ENCODE results near the gene EP300. TPM values are rescaled to one million over a fixed set of nuclear protein-coding genes. Genes with fewer than 3 reads are reported as not detected.

The EP300 gene
- total and polyA plus RNA-seq, 2 of the 8 experiments (the other 6 are each of a cell fraction or from before 2014, with no cell fraction given) = 39.5 to 109 TPM

DNA sequence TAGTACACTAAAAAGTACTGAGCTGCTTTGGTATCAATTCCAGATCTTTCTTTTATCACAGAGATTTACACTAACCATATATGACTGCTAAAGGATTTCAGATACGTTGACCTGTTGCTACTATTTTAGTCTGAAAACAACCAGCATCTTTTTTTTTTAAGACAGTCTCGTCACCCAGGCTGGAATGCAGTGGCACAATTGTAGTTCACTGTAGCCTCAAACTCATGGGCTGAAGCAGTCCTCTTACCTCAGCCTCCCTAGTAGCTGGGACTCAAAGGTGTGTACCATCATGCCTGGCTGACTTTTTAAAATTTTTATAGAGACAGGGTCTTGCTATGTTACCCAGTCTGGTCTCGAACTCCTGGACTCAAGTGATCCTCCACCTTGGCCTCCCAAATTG lies 88.5 kb downstream of the EP300 start:
- Histone ChIP-seq H3K4me3 (ENCODE audit: extremely low read depth in 1 of 4, insufficient read depth in 2 of 4, low read depth in 3 of 4, low read length in 4 of 4) (no peak overlapping the region), H3K36me3 (ENCODE audit: control insufficient read depth in 2 of 4, insufficient read depth in 4 of 4, low read length in 3 of 4) (peaks cover 23 to 44% (median 27%) of the 10 kb centered on the region in 4 experiments), H2BK20ac (ENCODE audit: low read length) (no peak overlapping the region), H3K23me2 (ENCODE audit: low read depth, low read length) (no peaks in the 10 kb centered on the region), H3K79me1 (ENCODE audit: low read depth, low read length) (no peaks in the 10 kb centered on the region; the same call in 1 of the 2 replicates), H3K4me1 (replicated peaks in 1 of 4; ENCODE audit: control insufficient read depth in 3 of 4, insufficient read depth in 4 of 4, low read length in 3 of 4) (peaks cover 0 to 5% (median 4%) of the 10 kb centered on the region in 4 experiments; a peak in 5 of 7 replicates), H2AK5ac (ENCODE audit: low read depth, low read length) (no peak overlapping the region), H4K91ac (replicated peaks; ENCODE audit: insufficient read length, low read length) (no peak overlapping the region), H2BK15ac (ENCODE audit: low read length) (no peak overlapping the region), H2BK5ac (ENCODE audit: low read depth, low read length) (no peak overlapping the region), H3K79me2 (ENCODE audit: control insufficient read depth in 1 of 2, insufficient read depth in 2 of 2, low read length in 2 of 2) (no peaks in the 10 kb centered on the region), H4K8ac (ENCODE audit: extremely low read depth, insufficient read depth, low read length) (no peak overlapping the region), H4K5ac (ENCODE audit: insufficient read length, low read depth, low read length) (no peak overlapping the region), H3K14ac (ENCODE audit: insufficient read length) (no peak overlapping the region), H3K9ac (replicated peaks in 1 of 4; ENCODE audit: extremely low read depth in 1 of 4, low read depth in 3 of 4, low read length in 3 of 4) (no peak overlapping the region), H2AFZ (ENCODE audit: low read length) (no peak overlapping the region), H3K18ac (ENCODE audit: extremely low read depth, low read length) (no peak overlapping the region), H2BK12ac (ENCODE audit: low read depth, low read length) (no peak overlapping the region), H3K56ac (replicated peaks; ENCODE audit: insufficient read length, low read depth, low read length) (no peak overlapping the region), H3K27ac (ENCODE audit: low read depth, low read length) (no peak overlapping the region), H3K27me3 (replicated peaks in 1 of 4; ENCODE audit: control insufficient read depth in 3 of 4, extremely low read depth in 1 of 4, insufficient read depth in 3 of 4, low read length in 3 of 4) (no peaks in the 10 kb centered on the region), H3K4me2 (ENCODE audit: insufficient read depth in 1 of 2, low read depth in 2 of 2, low read length in 2 of 2) (no peak overlapping the region), H2BK120ac (replicated peaks; ENCODE audit: low read depth, low read length) (no peak overlapping the region), H3K9me3 (ENCODE audit: insufficient read depth in 2 of 2, low read depth in 1 of 2, low read length in 1 of 2) (no peaks in the 10 kb centered on the region), H4K20me1 (replicated peaks in 1 of 2; ENCODE audit: control insufficient read depth in 1 of 2, insufficient read depth in 2 of 2, low read length in 2 of 2) (peaks cover 3 to 8% of the 10 kb centered on the region in 2 experiments), H3K4ac (replicated peaks; ENCODE audit: insufficient read length, low read depth, low read length) (no peak overlapping the region), H3K23ac (ENCODE audit: insufficient read length) (no peak overlapping the region)
- TF ChIP-seq JUND (IDR thresholded peaks at IDR 0.05; ENCODE audit: low read length) (no peak), GTF2F1 (IDR thresholded peaks at IDR 0.05; ENCODE audit: borderline replicate concordance, low read depth, low read length) (no peak)
- FAIRE-seq = no peak
- ChIA-PET POLR2A (ENCODE audit: partially characterized antibody) (interaction anchor here (1.0 to 3.0 kb wide), 9 partner anchors 12 to 60 kb away, joined by 3 to 30 read pairs (median 7); partner anchors contain the start of gene CHADL), CTCF (ENCODE audit: partially characterized antibody) (interaction anchor here (0.7 to 3.0 kb wide), 7 partner anchors 9 to 500 kb away, joined by 3 to 17 read pairs (median 5); no protein-coding TSS in a partner anchor)
- no peak for DNase-seq (ENCODE audit: low read depth in 1 of 2, low spot score in 2 of 2)
- WGBS, 2 experiments (ENCODE audit: extremely low coverage in 1 of 2, insufficient coverage in 1 of 2, insufficient read length in 1 of 2, insufficient replicate concordance in 2 of 2, low coverage in 1 of 2, low lambda C conversion rate in 2 of 2, missing lambda C conversion rate in 1 of 2) = 93% methylated on average over 3 of the region's 3 CpGs; no CpG with 5 or more reads in 1 of the 2 experiments
